GM21367 (cell line): ENCODE results near the gene GSTM5.
"Not testable (repeated sequence)": the region's sequence is repeated elsewhere in the genome, so short reads cannot be mapped to it uniquely, and the experiment has no call there.

Experiments
- ATAC-seq: cut with Tn5 transposase; IDR thresholded peaks from one replicate; pipeline ENCODE4 v1.9.1; 2021; ENCODE audit not compliant: unreplicated experiment

Gene GSTM5

DNA sequence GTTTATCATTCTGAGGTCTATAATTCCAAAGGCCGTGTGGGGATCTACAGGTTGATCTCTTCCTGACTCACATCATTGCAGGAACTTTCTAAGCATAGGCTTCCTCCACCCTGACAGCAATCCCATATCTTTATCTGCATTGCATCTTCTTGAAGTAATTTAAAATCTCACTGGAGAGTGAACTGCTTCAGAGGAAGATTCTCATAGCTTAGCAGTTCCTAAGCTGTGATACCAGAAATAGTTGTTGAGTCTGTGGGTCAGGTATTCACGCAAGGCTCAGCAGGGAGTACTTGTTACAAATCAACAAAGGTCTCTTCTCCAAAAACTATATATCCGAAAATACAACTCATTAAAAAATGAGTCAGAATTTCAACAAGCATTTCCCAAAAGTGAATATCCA is 16.9 kb upstream of the GSTM5 start:
- ATAC-seq: not testable (repeated sequence)

DNA sequence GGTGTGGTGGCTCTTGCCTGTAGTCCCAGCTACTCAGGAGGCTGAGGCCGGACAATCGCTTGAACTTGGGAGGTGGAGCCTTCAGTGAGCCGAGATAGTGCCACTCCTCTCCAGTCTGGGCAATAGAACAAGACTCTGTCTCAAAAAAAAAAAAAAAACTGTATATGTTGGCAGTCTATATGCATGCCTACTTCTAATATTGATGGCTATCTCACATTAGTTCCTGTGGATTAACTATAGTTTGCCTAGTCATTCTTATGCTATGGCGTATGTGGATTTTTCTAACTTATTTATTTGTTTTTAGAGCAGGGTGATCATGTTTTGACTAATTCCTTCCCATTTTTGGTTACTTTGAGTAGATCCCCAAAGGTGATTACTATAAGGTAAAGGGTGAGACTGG is 15.0 kb upstream of the GSTM5 start:
- no peak for ATAC-seq

DNA sequence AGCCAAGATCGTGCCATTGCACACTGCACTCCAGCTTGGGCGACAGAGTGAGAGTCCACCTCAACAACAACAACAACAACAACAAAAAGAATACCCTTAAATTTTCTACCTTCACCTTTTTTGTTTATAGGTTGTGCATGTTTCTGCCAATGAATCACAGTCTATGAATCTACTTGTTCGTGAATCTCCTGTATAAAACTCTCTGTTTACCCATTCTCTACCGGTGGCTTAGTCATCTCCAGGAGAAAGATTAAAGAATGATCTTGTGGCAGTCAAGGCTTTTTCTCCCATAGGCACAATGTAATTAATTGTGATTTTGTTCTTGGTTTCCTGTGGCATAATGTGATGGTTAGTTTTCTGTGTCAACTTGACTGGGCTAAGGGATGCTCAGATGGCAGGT is 14.2 kb upstream of the GSTM5 start:
- ATAC-seq: not testable (repeated sequence)

DNA sequence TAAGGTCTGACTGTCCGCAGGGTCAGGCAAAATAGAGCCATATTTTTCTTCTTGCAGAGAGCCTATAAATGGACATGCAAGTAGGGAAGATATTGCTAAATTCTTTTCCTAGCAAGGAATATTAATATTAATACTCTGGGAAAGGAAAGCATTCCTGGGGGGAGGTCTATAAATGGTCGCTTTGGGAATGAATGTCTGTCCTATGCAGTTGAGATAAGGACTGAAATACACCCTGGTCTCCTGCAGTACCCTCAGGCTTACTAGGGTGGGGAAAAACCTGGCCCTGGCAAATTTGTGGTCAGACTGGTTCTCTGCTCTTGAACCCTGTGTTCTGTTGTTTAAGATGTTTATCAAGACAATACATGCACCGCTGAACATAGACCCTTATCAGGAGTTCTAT is 9.1 kb upstream of the GSTM5 start:
- not testable (repeated sequence) for ATAC-seq

DNA sequence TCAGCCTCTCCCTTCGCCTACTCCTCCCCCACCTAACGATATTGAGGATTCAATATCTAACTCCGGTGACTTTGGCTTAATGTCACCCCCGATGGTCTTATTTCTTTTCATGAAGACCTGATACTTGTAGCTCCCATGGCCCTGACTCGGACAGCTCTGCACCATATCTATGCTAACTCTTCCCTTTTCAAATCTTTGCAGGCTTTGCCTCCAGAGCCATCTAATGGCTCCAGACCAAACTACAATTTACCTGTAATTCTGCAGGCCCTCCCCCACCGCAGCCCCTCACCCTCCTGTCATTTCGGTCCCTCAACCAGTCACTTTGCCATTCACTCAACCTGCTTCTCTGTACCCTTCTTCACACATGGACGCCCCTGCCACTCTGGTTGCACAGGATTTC is 7.9 kb upstream of the GSTM5 start:
- ATAC-seq: no peak

DNA sequence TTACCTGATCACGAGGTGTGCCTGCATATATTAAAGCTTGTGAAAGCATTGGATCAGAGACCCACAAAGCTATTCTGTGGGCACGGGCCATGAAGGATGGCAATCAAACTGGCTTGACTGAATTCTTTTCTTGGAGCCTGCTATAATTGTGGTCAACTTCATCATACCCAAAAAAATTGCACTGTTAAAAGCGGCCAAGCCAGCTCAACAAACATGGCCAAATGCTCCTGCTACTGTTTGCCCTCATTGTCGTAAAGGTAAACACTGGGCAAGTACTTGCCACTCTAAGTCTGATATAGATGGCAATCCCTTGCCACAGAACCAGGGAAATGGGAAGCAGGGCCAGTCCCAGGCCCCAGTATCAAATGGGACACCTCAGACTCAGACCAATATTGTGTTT is 6.6 kb upstream of the GSTM5 start:
- ATAC-seq: no peak

DNA sequence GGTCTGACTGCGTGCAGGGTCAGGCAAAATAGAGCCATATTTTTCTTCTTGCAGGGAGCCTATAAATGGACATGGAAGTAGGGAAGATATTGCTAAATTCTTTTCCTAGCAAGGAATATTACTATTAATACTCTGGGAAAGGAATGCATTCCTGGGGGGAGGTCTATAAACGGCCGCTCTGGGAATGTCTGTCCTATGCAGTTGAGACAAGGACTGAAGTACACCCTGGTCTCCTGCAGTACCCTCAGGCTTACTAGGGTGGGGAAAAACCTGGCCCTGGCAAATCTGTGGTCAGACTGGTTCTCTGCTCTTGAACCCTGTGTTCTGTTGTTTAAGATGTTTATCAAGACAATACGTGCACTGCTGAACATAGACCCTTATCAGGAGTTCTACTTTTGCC is 3.1 kb upstream of the GSTM5 start:
- not testable (repeated sequence) for ATAC-seq

DNA sequence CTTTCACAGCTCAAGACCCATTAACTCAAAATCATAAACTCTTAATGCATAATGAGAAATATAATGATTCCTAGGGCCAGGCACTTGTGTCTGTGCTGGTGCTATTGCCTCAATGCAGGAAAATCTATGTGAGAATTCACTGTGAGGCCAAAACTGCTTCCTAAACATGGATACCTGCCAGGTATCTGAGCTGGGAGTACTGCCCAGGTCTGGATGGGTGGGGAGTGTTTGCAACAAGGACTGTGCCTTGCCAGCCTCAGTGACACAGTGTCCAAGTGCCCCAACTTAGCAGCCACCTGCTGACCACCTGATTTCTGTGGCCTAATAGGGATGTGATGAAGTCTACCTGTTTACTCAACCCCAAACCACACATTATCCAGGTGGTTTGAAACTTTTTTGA is 2.2 kb upstream of the GSTM5 start:
- not testable (repeated sequence) for ATAC-seq

DNA sequence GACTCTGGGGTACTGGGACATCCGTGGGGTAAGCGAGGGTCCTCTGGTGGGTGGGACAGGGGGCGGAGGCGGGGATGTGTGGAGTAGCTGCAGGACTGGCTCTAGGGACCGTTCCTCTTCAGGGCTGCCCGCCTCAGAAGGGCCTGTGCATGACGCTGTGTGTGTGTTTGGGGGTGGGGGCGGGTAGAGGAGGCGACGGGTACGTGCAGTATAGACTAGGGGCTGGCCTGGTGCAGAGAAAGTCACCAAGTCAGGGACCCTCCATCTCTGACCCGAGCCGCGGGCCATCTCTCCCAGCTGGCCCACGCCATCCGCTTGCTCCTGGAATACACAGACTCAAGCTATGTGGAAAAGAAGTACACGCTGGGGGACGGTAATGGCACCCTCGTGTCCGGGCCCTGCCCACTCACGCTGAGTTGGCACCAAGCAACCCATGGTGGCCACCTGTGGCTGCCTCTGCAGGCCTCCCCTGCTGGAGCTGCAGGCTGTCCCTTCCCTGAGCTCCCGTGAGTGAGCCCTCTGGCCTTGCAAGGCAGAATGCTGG is 342 bp downstream of the GSTM5 start:
- ATAC-seq: no peak

DNA sequence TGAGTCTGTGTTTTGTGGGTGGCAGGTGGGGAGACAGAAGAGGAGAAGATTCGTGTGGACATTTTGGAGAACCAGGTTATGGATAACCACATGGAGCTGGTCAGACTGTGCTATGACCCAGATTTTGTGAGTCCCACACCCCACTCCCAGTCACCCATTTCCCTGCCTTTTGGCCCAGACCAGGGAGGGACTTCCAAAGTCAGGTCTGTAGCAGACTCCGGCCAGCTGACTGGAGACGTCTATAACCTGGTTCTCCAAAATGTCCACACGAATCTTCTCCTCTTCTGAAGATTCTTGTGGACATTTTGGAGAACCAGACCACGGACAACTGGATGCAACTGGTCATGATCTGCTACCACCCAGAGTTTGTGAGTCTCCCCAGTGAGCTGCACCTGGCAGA is 1.6 kb downstream of the GSTM5 start:
- ATAC-seq: no peak

DNA sequence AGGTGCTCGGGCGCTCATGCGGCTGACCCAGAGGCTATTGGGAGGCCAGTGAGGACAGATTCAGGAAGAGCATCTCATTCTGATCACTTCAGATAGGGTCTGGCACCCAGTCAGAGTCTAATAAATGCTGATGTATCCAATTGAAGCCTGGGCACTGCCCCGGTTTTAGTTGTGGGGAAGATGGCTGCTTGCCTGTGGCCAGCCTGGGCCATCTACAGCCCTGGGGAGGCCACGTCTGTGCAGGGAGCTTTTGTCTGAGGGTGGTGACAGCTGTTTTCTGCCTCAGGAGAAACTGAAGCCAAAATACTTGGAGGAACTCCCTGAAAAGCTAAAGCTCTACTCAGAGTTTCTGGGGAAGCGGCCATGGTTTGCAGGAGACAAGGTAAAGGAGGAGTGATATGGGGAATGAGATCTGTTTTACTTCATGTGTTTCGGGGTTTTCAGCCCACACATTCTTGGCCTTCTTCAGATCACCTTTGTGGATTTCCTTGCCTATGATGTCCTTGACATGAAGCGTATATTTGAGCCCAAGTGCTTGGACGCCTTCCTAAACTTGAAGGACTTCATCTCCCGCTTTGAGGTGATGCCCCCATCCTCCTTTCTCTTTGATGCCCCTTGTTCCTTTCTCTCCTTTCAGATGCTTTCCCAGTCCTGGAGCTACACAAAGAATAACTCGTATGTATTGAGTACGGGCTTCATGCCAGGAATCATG is 2.8 kb downstream of the GSTM5 start:
- no peak for ATAC-seq

DNA sequence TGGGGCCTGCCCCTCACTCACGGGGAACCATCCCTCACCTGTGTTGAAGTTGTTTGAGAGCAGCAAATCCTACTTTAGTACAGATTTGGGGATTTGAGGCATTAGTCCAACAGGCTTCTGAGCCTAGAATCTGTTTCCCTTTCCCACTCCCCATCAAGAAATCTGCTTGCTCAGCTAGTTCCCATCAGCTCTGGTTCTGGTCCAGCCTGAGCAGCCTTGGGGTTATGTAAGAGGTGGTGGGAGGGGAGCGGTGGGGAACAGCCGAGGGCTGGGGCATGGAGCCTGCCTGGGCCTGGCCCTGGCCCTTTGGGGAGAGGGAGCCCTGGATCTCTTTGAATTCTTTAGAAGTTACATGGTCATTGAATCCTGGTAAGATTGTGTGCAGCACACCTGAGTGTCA is 4.1 kb downstream of the GSTM5 start:
- no peak for ATAC-seq

DNA sequence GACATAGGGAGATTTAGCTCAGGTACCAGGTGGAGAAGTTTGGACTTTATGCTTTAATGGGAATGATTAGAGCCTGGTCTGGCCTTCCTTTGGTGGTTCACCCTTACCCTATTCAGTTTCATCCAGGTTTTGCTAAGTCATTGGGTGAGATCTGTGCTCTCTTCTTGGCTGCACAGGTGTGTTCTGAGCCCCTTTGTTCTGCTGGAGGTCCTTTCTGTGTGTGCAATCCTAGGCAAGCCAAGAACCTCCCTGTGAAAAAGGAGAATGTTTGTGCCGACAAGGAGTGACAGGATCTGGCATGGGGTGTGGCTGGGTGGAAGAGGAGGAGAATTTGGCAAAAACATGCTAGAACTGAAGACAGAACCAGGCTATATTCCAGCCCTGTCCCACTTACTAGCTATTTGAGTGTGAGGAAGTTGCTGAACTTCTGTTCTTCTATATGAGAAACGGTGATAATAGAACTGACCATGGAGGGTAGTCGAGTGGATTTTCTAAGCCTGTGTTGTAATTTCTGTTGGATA is 4.6 kb downstream of the GSTM5 start:
- no peak for ATAC-seq

DNA sequence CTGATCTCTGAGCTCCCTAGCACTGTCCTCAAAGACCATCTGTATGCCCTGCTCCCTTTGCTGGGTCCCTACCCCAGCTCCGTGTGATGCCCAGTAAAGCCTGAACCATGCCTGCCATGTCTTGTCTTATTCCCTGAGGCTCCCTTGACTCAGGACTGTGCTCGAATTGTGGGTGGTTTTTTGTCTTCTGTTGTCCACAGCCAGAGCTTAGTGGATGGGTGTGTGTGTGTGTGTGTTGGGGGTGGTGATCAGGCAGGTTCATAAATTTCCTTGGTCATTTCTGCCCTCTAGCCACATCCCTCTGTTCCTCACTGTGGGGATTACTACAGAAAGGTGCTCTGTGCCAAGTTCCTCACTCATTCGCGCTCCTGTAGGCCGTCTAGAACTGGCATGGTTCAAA is 5.7 kb downstream of the GSTM5 start:
- no peak for ATAC-seq

DNA sequence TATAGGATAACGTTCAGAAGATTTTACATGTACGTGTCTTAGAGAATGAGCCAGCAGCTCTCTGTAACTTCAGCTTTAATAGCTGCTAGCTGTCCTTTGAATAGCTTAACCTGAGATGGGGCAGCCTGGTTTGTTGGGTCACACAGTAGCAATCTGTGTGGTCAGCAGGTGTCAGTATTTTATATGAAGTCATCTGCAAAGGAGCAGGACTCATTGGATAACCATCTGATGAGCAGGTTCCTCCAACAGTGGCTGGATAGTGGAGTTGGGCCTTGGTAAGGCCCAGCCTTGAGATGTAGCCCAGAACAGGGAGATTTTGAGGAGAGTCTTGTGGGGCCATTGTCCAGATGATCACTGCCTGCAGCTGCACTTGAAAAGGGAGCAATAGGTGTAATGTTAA is 6.4 kb downstream of the GSTM5 start:
- no peak for ATAC-seq

DNA sequence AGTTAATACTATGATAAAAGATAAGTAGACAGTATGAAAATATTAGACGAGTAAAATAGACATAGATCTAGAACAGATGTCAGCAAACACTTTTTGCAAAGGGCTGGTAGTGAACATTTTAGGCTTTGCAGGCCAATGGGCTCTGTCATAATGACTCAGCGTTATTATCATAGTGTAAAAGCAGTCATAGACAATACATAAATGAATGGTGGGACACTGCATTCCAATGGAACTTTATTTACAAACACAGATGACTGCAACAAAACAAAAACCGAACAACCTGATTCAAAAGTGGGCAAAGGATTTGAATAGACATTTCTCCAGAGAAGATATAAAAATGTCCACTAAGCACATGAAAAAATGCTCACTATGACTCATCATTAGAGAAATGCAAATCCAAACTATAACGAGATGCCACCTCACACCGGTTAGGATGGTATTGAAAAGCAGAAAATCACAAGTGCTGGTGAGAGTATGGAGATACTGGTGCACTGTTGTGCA is 7.3 kb downstream of the GSTM5 start:
- ATAC-seq: peak; percentile 53

DNA sequence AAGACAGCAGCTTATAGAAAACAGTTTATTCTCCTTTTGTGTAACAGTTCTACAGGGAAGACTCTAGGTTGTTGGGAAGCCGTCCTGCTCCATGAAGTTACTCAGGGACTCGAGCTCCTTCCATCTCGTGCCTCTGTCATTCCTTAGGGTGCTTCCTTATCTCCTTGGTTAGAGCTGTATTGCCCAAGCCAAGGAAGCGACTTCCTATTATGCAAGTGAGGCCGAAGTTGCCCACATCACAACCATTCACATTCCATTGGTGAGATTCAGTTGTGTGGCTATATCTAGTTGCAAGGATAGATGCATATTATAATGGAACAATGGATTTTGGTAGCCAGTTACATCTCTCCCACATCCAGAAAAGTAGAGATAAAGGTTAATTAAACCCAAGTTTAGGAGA is 9.0 kb downstream of the GSTM5 start:
- no peak for ATAC-seq

DNA sequence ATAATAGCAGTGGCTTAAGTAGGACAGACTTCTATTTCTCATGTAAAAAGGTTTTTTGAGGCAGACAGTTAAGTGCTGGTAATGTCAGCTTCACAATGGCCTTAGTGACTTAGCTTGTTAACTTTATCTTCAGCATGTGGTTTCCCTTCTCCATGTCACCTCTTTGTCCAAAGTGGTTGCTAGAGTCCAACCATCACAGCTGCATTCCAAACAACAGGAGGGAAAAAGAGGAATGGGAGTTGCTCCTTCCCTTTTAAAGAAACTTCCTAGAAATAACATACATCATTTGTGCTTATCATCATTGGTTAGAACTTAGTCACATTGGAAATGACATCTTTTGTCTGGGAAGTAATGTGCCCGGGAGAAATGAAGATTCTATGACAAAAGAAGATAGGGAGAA is 9.9 kb downstream of the GSTM5 start:
- ATAC-seq: no peak

DNA sequence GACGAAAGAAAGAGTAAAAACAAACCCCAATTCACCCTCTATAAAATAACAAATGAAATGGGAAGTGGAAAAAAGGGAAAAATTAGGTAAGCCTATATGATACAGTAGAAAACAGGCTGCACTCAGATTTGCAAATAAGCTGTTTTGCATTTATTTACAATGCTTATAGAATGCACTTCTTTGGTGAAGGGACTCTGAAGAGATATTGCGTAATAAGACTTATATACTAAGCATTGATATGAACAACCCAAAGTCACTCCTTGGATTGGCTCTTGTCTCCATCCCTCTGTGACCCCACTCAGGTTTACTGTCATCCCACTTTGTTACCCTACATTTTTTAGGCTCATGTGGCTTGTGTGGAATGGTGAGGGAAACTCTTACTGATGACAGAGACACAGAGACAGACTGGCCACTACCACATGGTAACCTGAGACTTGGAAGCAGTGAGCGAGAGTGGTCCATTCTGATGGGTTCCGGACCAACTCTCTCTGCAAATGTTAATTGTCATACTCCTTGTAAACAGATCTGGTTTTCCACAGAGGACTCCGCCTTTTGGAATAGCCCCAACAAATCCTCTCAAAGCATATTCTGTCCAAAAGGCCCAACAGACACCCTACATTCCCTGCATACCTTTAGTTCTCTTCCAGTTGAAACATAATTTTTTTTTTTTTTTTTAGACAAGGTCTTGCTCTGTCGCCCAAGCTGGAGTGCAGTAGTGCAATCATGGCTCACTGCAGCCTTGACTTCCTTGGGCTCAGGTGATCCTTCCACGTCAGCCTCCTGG is 11.0 kb downstream of the GSTM5 start:
- no peak for ATAC-seq

DNA sequence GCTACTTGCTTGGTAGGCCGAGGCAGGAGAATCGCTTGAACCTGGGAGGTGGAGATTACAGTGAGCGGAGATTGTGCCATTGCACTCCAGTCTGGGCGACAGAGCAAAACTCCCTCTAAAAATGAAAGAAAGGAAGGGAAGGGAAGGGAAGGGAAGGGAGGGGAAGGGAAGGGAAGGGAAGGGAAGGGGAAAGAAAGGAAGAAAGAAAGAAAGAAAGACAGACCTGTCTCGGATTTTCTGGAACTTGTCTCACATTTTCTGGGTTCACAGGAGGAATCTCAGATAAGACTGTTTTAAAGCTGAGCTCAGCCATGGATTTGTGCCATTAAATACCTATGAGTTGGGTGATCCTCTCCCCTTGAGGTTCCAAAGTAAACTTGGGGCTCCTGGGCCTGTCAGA is 12.9 kb downstream of the GSTM5 start:
- no peak for ATAC-seq

DNA sequence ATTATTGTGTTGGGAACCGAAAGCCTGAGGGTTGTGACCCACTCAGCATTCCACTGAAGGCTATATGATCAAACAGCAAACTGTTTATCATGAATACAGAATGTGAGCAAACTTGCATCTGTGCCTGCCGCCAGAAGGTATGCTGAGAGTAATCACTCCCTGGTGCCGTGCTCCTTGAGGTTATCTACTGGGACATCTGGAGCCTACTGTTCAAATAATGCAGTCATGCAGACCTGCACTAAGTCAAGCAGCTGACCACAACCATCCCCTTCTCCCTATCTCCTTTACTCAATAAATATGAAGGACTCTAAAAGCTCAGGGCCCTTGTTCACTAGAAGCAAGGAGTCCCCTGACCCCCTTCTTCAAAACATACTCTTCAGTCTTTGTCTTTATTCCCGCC is 13.5 kb downstream of the GSTM5 start:
- ATAC-seq: no peak

DNA sequence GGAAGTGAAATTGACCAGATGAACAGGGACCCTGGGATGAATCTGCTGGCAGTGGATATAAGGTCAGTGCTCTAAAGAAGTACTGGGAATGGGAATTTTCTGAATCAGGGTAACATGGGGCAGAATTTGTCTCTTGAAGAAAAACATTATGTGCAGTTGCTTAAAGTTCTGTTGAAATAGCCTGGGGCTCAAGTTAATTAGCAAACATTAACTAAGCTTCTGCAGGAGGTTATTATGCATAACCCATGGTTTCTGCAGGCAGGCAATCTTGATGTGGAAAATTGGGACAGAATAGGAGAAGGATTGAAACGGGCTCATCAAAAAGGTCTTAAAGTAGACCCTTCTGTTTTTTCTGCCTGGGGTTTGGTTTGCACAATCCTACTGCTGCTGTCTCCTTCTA is 14.0 kb downstream of the GSTM5 start:
- ATAC-seq: no peak
